Caco-2 (cell line): ENCODE results near the gene FHDC1. TPM values are rescaled to one million over a fixed set of nuclear protein-coding genes. Genes with fewer than 3 reads are reported as not detected.

ENCODE experiments used
- BruUV-seq: library from RNA; stranded (reverse); fragments of 400-500 nt; replicated peaks from 2 replicates; lab custom pipeline; 2021; lab: Mats Ljungman, UMichigan
- CTCF ChIA-PET: fragments of 300-600 bp; sonication (Branson Sonifier 250); formaldehyde crosslinking; loops from one replicate; lab custom pipeline; 2022; ENCODE audit warnings: antibody characterized with exemption; lab: Charles Lee
- POLR2A ChIA-PET: fragments of 300-600 bp; sonication (Branson Sonifier 250); formaldehyde crosslinking; loops from one replicate; lab custom pipeline; 2022; ENCODE audit warnings: antibody characterized with exemption; lab: Charles Lee
- DNase-seq, 2 experiments: peaks; one replicate each; pipeline versions ENCODE4 v3.0.0 to v3.0.0-alpha.2; 2020 to 2022
- H3K27me3 ChIP-seq: replicated peaks from 2 replicates; pipeline ENCODE4 v1.6.0; 2011; ENCODE audit warnings: low read length; ENCODE audit not compliant: control insufficient read depth, insufficient read depth
- H3K36me3 ChIP-seq: 2 replicates; pipeline ENCODE4 v1.5.1; 2011; ENCODE audit warnings: low read length; ENCODE audit not compliant: control insufficient read depth, insufficient read depth
- H3K4me1 ChIP-seq: fragments of 250-450 bp; sonication (Bioruptor Pico); 2 replicates; pipeline ENCODE4 v1.5.1; 2020; ENCODE audit warnings: mild to moderate bottlenecking
- H3K4me3 ChIP-seq: 2 replicates; pipeline ENCODE4 v1.5.1; 2011; ENCODE audit warnings: low read depth, mild to moderate bottlenecking, control low read depth, low read length
- H3K9me3 ChIP-seq: fragments of 250-450 bp; sonication (Bioruptor Pico); 2 replicates; pipeline ENCODE4 v1.5.1; 2020; ENCODE audit warnings: mild to moderate bottlenecking, moderate library complexity
- H3K27ac Mint-ChIP-seq: one replicate; pipeline ENCODE4 v1.8.0; 2022; ENCODE audit warnings: mixed read lengths; ENCODE audit not compliant: unreplicated experiment
- H3K27me3 Mint-ChIP-seq: one replicate; pipeline ENCODE4 v1.8.0; 2022; ENCODE audit warnings: mixed read lengths; ENCODE audit not compliant: insufficient read depth, unreplicated experiment
- H3K36me3 Mint-ChIP-seq: one replicate; pipeline ENCODE4 v1.8.0; 2022; ENCODE audit warnings: mild to moderate bottlenecking, mixed read lengths; ENCODE audit not compliant: insufficient read depth, unreplicated experiment
- H3K4me1 Mint-ChIP-seq: one replicate; pipeline ENCODE4 v1.8.0; 2022; ENCODE audit warnings: low read depth, mixed read lengths; ENCODE audit not compliant: unreplicated experiment
- H3K4me3 Mint-ChIP-seq: one replicate; pipeline ENCODE4 v1.8.0; 2022; ENCODE audit warnings: mild to moderate bottlenecking, moderate library complexity, mixed read lengths; ENCODE audit not compliant: unreplicated experiment
- H3K9me3 Mint-ChIP-seq: one replicate; pipeline ENCODE4 v1.8.0; 2022; ENCODE audit warnings: mixed read lengths; ENCODE audit not compliant: unreplicated experiment
- intact Hi-C: fragments of 100-400 bp; cut with micrococcal nuclease; formaldehyde crosslinking; loops from one replicate; pipeline ENCODE4 v1.10.0; 2022; ENCODE audit not compliant: unreplicated experiment
- total RNA-seq: library from RNA; stranded (reverse); gene quantifications from 2 replicates; pipeline ENCODE4 v1.2.3, GENCODE V29; 2022
- TF ChIP-seq, protein P1 (sequence below), 2 experiments: fragments of 200-600 bp in 1 of 2; IDR thresholded peaks; 1 replicate in 1 of 2; 2 replicates in 1 of 2; pipeline versions ENCODE4 v1.5.1 to v1.8.0; 2011 to 2022; ENCODE audit warnings: antibody characterized with exemption in 1 of 2, control low read depth in 1 of 2, inconsistent platforms in 1 of 2, low read depth in 1 of 2, low read length in 1 of 2, mild to moderate bottlenecking in 1 of 2, moderate library complexity in 1 of 2; ENCODE audit not compliant: insufficient read depth in 1 of 2, severe bottlenecking in 1 of 2, unreplicated experiment in 1 of 2

FHDC1 gene
- total RNA-seq, 1 experiment from 2014 or later = 1.4 TPM

DNA sequence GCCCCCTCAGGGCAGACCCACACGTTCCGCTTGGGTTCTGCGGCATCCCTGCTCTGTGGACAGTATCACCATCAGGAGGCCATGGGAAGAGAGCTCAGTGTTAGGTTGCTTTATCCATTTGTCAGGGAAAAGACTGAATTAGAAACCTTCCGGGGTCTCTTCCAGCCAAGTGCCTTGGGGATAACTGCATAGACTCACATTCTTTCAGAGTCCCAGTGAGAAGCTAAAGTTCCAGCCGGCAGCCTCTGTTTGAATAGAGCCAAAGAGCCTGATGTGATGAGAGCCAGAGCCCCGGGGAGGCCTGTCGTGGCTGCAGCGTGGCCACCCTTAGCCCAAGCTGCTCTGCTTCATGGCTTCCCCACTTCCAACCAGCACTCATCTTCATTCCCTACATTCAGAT is 85.2 kb downstream of the FHDC1 start:
- intact Hi-C loops = no loop called here
- Mint-ChIP-seq H3K36me3 (no peaks in the 10 kb centered on the region), H3K27ac (no peak overlapping the region), H3K9me3 (no peaks in the 10 kb centered on the region), H3K4me3 (no peak overlapping the region), H3K4me1 (no peaks in the 10 kb centered on the region), H3K27me3 (no peaks in the 10 kb centered on the region)
- TF ChIP-seq, protein P1, sequence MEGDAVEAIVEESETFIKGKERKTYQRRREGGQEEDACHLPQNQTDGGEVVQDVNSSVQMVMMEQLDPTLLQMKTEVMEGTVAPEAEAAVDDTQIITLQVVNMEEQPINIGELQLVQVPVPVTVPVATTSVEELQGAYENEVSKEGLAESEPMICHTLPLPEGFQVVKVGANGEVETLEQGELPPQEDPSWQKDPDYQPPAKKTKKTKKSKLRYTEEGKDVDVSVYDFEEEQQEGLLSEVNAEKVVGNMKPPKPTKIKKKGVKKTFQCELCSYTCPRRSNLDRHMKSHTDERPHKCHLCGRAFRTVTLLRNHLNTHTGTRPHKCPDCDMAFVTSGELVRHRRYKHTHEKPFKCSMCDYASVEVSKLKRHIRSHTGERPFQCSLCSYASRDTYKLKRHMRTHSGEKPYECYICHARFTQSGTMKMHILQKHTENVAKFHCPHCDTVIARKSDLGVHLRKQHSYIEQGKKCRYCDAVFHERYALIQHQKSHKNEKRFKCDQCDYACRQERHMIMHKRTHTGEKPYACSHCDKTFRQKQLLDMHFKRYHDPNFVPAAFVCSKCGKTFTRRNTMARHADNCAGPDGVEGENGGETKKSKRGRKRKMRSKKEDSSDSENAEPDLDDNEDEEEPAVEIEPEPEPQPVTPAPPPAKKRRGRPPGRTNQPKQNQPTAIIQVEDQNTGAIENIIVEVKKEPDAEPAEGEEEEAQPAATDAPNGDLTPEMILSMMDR (IDR thresholded peaks at IDR 0.05; ENCODE audit: insufficient read depth in 1 of 2, low read depth in 1 of 2, low read length in 1 of 2, severe bottlenecking in 1 of 2, unreplicated experiment in 1 of 2) = no peak
- CTCF ChIA-PET = no interaction called here
- H3K4me1 ChIP-seq = no peaks in the 10 kb centered on the region
- no peaks in the 10 kb centered on the region for H3K27me3 ChIP-seq
- BruUV-seq = no TSS peak
- H3K9me3 ChIP-seq = no peaks in the 10 kb centered on the region
- H3K36me3 ChIP-seq = no peaks in the 10 kb centered on the region
- POLR2A ChIA-PET = no interaction called here
- no peak for DNase-seq
- H3K4me3 ChIP-seq = no peak overlapping the region

DNA sequence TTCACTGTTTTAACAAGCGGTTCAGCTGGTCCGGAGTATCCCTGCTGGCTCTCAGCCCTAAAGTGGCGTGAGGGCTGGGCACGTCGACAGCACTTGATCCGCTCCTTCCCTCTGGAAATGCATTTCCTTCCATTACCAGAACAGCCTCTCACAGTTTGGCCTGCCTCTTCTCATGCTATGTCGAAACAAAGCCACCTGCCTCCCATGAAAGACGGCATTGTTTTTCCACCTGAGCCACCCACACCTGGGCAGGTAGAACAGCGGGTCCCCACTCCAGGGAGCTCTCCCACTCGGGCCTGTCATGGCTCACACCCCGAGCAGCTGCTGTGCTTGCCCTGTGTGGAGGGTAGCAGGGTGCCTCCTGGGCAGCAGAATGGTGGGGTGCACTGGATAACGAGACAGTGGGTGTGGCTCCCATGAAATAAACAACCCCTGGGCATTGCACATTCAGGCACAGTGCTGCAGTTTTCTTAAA is 86.2 kb downstream of the FHDC1 start:
- Mint-ChIP-seq H3K27ac (no peak overlapping the region), H3K4me3 (no peak overlapping the region), H3K9me3 (no peaks in the 10 kb centered on the region), H3K27me3 (no peaks in the 10 kb centered on the region), H3K4me1 (no peaks in the 10 kb centered on the region), H3K36me3 (no peaks in the 10 kb centered on the region)
- Histone ChIP-seq H3K4me3 (no peak overlapping the region), H3K27me3 (no peaks in the 10 kb centered on the region), H3K36me3 (no peaks in the 10 kb centered on the region), H3K4me1 (no peaks in the 10 kb centered on the region), H3K9me3 (no peaks in the 10 kb centered on the region)
- TF ChIP-seq, protein P1 (IDR thresholded peaks at IDR 0.05; ENCODE audit: insufficient read depth in 1 of 2, low read depth in 1 of 2, low read length in 1 of 2, severe bottlenecking in 1 of 2, unreplicated experiment in 1 of 2) = no peak
- intact Hi-C loops = no loop called here
- no TSS peak for BruUV-seq
- POLR2A ChIA-PET = no interaction called here
- DNase-seq = no peak
- CTCF ChIA-PET = no interaction called here

DNA sequence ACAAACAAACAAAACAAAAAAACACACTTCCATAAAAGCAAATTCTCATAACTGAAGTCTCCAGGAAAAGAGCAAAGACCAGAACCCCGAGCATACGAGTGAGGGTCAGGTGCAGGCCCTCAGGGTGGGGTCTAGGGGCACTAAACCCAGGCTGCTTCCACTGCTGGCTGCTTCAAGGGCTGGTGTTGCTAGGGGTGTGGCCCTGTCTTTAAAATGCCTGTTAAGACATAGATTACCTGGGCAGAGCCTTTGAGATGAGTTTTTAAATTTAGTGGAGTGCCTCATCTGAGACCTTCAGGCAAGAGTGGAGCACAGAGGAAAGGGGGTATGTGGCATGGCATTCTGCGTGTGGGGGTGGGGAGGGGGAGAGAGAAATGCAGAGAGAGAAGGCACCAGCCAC is 87.0 kb downstream of the FHDC1 start:
- H3K4me3 ChIP-seq = no peak overlapping the region

More for the DNA sequence above, 87.0 kb downstream of the FHDC1 start:
- no TSS peak for BruUV-seq
- TF ChIP-seq, protein P1 (IDR thresholded peaks at IDR 0.05; ENCODE audit: insufficient read depth in 1 of 2, low read depth in 1 of 2, low read length in 1 of 2, severe bottlenecking in 1 of 2, unreplicated experiment in 1 of 2) = no peak
- DNase-seq = no peak
- Mint-ChIP-seq H3K4me1 (no peaks in the 10 kb centered on the region), H3K4me3 (no peak overlapping the region), H3K27ac (no peak overlapping the region), H3K27me3 (no peaks in the 10 kb centered on the region), H3K9me3 (no peaks in the 10 kb centered on the region), H3K36me3 (no peaks in the 10 kb centered on the region)
- Histone ChIP-seq H3K9me3 (no peaks in the 10 kb centered on the region), H3K27me3 (no peaks in the 10 kb centered on the region), H3K36me3 (no peaks in the 10 kb centered on the region), H3K4me1 (no peaks in the 10 kb centered on the region)
- ChIA-PET POLR2A (no interaction called here), CTCF (no interaction called here)
- intact Hi-C loops = no loop called here
